NCI-H2029 (cell line): ENCODE measurements around the gene HM13.
"Not testable (repeated sequence)": the region's sequence is repeated elsewhere in the genome, so short reads cannot be mapped to it uniquely, and the experiment has no call there.

Source experiments
- DNase-seq: peaks from one replicate; lab custom pipeline; 2025; lab: John Stamatoyannopoulos, UW

HM13 gene

GRCh38 chr20:31543966-31544598, 29.8 kb downstream of the HM13 start:
- DNase-seq = no peak

- DNase-seq = no peak
Measured at GRCh38 chr20:31544600-31544999, 30.4 kb downstream of the HM13 start.

- DNase-seq = not testable (repeated sequence)
Measured at GRCh38 chr20:31545621-31546040, 31.4 kb downstream of the HM13 start.

GRCh38 chr20:31547017-31547675, 32.9 kb downstream of the HM13 start:
- peak; percentile 83 for DNase-seq

GRCh38 chr20:31547720-31548298, 33.6 kb downstream of the HM13 start:
- no peak for DNase-seq

GRCh38 chr20:31548820-31549512, 34.7 kb downstream of the HM13 start:
- DNase-seq = no peak

- no peak for DNase-seq
Measured at GRCh38 chr20:31549513-31549880, 35.3 kb downstream of the HM13 start.

- no peak for DNase-seq
Measured at GRCh38 chr20:31550099-31550498, 35.9 kb downstream of the HM13 start.

- DNase-seq = no peak
Measured at GRCh38 chr20:31551163-31552081, 37.2 kb downstream of the HM13 start.

GRCh38 chr20:31555203-31555775, 41.0 kb downstream of the HM13 start:
- no peak for DNase-seq

- no peak for DNase-seq
Measured at GRCh38 chr20:31559704-31560093, 45.5 kb downstream of the HM13 start.

GRCh38 chr20:31560094-31560745, 46.0 kb downstream of the HM13 start:
- DNase-seq = no peak

GRCh38 chr20:31560746-31561598, 46.7 kb downstream of the HM13 start:
- no peak for DNase-seq

GRCh38 chr20:31562241-31562640, 48.0 kb downstream of the HM13 start:
- DNase-seq = no peak

GRCh38 chr20:31564284-31564683, 50.0 kb downstream of the HM13 start:
- no peak for DNase-seq

GRCh38 chr20:31565699-31566318, 51.6 kb downstream of the HM13 start:
- DNase-seq = no peak

GRCh38 chr20:31566319-31566657, 52.0 kb downstream of the HM13 start:
- DNase-seq = no peak

GRCh38 chr20:31566658-31567379, 52.6 kb downstream of the HM13 start:
- peak; percentile 78 for DNase-seq

- DNase-seq = no peak
Measured at GRCh38 chr20:31567380-31567720, 53.1 kb downstream of the HM13 start.
